Panc1 (cell line): Measurements from ENCODE around the gene SLC9B2. TPM values are rescaled to one million over a fixed set of nuclear protein-coding genes. Genes with fewer than 3 reads are reported as not detected.

ENCODE experiments used
- ATAC-seq: fragments of 200-7000 bp; cut with Tn5 transposase; 2 replicates; pipeline ENCODE4 v1.9.1; 2020; ENCODE audit warnings: mild to moderate bottlenecking, moderate library complexity
- BruUV-seq: library from RNA; stranded (reverse); fragments of 400-500 nt; replicated peaks from 2 replicates; lab custom pipeline; 2021; lab: Mats Ljungman, UMichigan
- CTCF ChIA-PET: fragments of 300-600 bp; sonication (Branson Sonifier 250); formaldehyde crosslinking; loops from one replicate; lab custom pipeline; 2022; ENCODE audit warnings: antibody characterized with exemption; lab: Charles Lee
- POLR2A ChIA-PET: fragments of 300-600 bp; sonication (Branson Sonifier 250); formaldehyde crosslinking; loops from one replicate; lab custom pipeline; 2022; ENCODE audit warnings: antibody characterized with exemption; lab: Charles Lee
- DNase-seq: peaks from one replicate; pipeline ENCODE4 v3.0.0-alpha.2; 2010; ENCODE audit warnings: low read depth, low spot score
- H3K27ac ChIP-seq: 2 replicates; pipeline ENCODE4 v1.5.1; 2011; ENCODE audit warnings: mild to moderate bottlenecking, low read length, inconsistent platforms
- H3K27me3 ChIP-seq: fragments of 200-500 bp; sonication (Bioruptor generic); 2 replicates; pipeline ENCODE4 v1.6.0; 2014; ENCODE audit warnings: low read length, inconsistent platforms; ENCODE audit not compliant: control insufficient read depth, insufficient read depth
- H3K36me3 ChIP-seq: fragments of 200-500 bp; sonication (Bioruptor generic); 2 replicates; pipeline ENCODE4 v1.5.1; 2014; ENCODE audit warnings: inconsistent platforms, mild to moderate bottlenecking, low read length, moderate library complexity; ENCODE audit not compliant: control insufficient read depth, insufficient read depth
- H3K4me1 ChIP-seq: 2 replicates; pipeline ENCODE4 v1.5.1; 2011; ENCODE audit warnings: inconsistent platforms, mild to moderate bottlenecking, low read length, moderate library complexity; ENCODE audit not compliant: control insufficient read depth, insufficient read depth
- H3K4me3 ChIP-seq, 2 experiments: 2 replicates each; pipeline ENCODE4 v1.5.1; 2011 to 2012; ENCODE audit warnings: low read depth in 2 of 2, low read length in 2 of 2, mild to moderate bottlenecking in 2 of 2, inconsistent platforms in 1 of 2, moderate library complexity in 1 of 2
- H3K9me3 ChIP-seq: fragments of 200-500 bp; sonication (Bioruptor generic); 2 replicates; pipeline ENCODE4 v1.5.1; 2014; ENCODE audit warnings: low read depth, mild to moderate bottlenecking, inconsistent platforms, low read length, moderate library complexity; ENCODE audit not compliant: control insufficient read depth, insufficient read depth
- CTCF ChIP-seq: fragments of 450-650 bp; IDR thresholded peaks from 2 replicates; pipeline ENCODE4 v1.5.1; 2017; ENCODE audit warnings: mild to moderate bottlenecking
- POLR2AphosphoS5 ChIP-seq: IDR thresholded peaks from 2 replicates; pipeline ENCODE4 v1.6.1; 2012; ENCODE audit warnings: mild to moderate bottlenecking, low read depth, low read length, moderate library complexity
- SIN3A ChIP-seq: IDR thresholded peaks from 2 replicates; pipeline ENCODE4 v1.6.1; 2012; ENCODE audit warnings: low read depth, mild to moderate bottlenecking, low read length, moderate library complexity, borderline replicate concordance; ENCODE audit not compliant: insufficient read depth
- TCF7L2 ChIP-seq: IDR thresholded peaks from 2 replicates; pipeline ENCODE4 v1.6.1; 2011; ENCODE audit warnings: mild to moderate bottlenecking, low read depth, low read length, inconsistent platforms
- in situ Hi-C: cut with HindIII; loops from 2 replicates; pipeline ENCODE4 v1.10.0; 2016; ENCODE audit warnings: low sequenced_read_pairs, low pct_unique_long_range_greater_than_20kb
- intact Hi-C: fragments of 100-400 bp; cut with micrococcal nuclease; formaldehyde crosslinking; loops from one replicate; pipeline ENCODE4 v1.10.0; 2022; ENCODE audit not compliant: unreplicated experiment
- total RNA-seq: library from RNA; stranded (reverse); gene quantifications from one replicate; pipeline ENCODE4 v1.2.1, GENCODE V29; 2021; ENCODE audit not compliant: unreplicated experiment
- TF ChIP-seq, protein P1 (sequence below), 2 experiments: IDR thresholded peaks; 2 replicates each; pipeline ENCODE4 v1.6.1; 2011 to 2012; ENCODE audit warnings: low read depth in 2 of 2, control low read depth in 1 of 2, low read length in 1 of 2, mild to moderate bottlenecking in 1 of 2, moderate library complexity in 1 of 2; ENCODE audit not compliant: insufficient read depth in 1 of 2

Gene SLC9B2
- total RNA-seq, 1 experiment from 2014 or later: 14.6 TPM

DNA sequence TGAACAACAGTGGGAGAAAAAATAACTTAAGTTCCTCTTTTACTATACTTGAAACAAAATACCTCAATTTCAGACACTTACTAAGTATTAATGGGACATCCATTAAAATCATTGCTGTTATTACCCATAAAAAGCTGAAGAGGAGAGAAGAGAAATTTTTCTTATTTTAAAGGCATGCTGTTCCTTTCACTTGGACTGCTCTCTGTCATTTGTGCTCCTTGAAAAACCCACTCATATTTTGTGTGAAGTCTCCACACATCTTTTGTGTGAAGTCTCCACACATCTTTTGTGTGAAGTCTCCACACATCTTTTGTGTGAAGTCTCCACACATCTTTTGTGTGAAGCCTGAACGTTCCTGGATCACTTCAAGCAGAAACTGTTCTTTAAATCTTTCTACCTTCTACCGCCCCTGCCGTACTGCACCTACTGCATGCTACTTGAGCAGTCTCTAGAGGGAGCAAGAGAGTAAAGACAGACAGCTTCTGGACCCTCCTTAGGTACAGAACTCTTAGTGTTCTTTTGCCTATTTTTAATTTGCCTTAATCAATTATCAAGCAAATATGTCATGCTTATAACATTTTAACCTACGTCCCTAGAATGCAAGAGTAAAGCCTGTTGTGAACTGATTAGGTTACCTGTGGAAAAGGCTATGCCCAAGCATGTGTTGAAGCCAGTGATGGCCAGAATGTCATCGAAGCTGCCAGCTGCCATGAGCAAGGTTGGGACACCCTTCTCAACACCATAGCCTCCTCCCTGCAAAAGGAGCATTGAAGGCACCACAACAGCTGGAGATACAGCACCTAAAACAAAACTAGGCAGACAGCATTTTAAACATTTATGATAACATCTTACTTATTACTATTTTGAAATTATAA lies 29.9 kb downstream of the SLC9B2 start:
- peak; percentile 20 for DNase-seq
- no peaks in the 10 kb centered on the region for H3K27me3 ChIP-seq
- H3K9me3 ChIP-seq: no peaks in the 10 kb centered on the region
- TF ChIP-seq TCF7L2 (no peak), CTCF (peak; percentile 77)
- H3K36me3 ChIP-seq: no peaks in the 10 kb centered on the region
- intact Hi-C loops (no loop called here), in situ Hi-C loops (no loop called here)
- H3K4me3 ChIP-seq: no peak overlapping the region
- no peak overlapping the region for H3K27ac ChIP-seq
- ChIA-PET CTCF (no interaction called here), POLR2A (no interaction called here)
- no peaks in the 10 kb centered on the region for H3K4me1 ChIP-seq
- BruUV-seq: no TSS peak
- ATAC-seq: peak; percentile 87

GRCh38 chr4:103044183-103044582 lies 32.4 kb downstream of the SLC9B2 start:
- intact Hi-C loops (no loop called here), in situ Hi-C loops (no loop called here)
- H3K9me3 ChIP-seq: no peaks in the 10 kb centered on the region
- no TSS peak for BruUV-seq
- no peaks in the 10 kb centered on the region for H3K4me1 ChIP-seq
- ChIA-PET CTCF (interaction anchor here (0.5 kb wide), 1 partner anchor 613 kb away, joined by 4 read pairs; no protein-coding TSS in a partner anchor), POLR2A (no interaction called here)
- ATAC-seq (no peak), DNase-seq (no peak)
- no peaks in the 10 kb centered on the region for H3K27me3 ChIP-seq
- no peaks in the 10 kb centered on the region for H3K36me3 ChIP-seq
- H3K4me3 ChIP-seq: no peak overlapping the region
- H3K27ac ChIP-seq: no peak overlapping the region
- TF ChIP-seq, protein P1, sequence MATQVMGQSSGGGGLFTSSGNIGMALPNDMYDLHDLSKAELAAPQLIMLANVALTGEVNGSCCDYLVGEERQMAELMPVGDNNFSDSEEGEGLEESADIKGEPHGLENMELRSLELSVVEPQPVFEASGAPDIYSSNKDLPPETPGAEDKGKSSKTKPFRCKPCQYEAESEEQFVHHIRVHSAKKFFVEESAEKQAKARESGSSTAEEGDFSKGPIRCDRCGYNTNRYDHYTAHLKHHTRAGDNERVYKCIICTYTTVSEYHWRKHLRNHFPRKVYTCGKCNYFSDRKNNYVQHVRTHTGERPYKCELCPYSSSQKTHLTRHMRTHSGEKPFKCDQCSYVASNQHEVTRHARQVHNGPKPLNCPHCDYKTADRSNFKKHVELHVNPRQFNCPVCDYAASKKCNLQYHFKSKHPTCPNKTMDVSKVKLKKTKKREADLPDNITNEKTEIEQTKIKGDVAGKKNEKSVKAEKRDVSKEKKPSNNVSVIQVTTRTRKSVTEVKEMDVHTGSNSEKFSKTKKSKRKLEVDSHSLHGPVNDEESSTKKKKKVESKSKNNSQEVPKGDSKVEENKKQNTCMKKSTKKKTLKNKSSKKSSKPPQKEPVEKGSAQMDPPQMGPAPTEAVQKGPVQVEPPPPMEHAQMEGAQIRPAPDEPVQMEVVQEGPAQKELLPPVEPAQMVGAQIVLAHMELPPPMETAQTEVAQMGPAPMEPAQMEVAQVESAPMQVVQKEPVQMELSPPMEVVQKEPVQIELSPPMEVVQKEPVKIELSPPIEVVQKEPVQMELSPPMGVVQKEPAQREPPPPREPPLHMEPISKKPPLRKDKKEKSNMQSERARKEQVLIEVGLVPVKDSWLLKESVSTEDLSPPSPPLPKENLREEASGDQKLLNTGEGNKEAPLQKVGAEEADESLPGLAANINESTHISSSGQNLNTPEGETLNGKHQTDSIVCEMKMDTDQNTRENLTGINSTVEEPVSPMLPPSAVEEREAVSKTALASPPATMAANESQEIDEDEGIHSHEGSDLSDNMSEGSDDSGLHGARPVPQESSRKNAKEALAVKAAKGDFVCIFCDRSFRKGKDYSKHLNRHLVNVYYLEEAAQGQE (IDR thresholded peaks at IDR 0.05; ENCODE audit: insufficient read depth in 1 of 2, low read depth in 2 of 2, low read length in 1 of 2): no peak
- TF ChIP-seq CTCF (no peak), POLR2AphosphoS5 (no peak), SIN3A (no peak), TCF7L2 (no peak)
